ENCODE results near the gene PIP5K1C. TPM values are rescaled to one million over a fixed set of nuclear protein-coding genes. Genes with fewer than 3 reads are reported as not detected.

The PIP5K1C gene
- total RNA-seq, 3 donors from 2014 or later (not counting 1 experiment from before 2014, with no cell fraction given), result 35.0 to 49.2 (median 36.8) TPM

GRCh38 chr19:3669082-3669946 lies 31.0 kb downstream of the PIP5K1C start:
- H3K4me3 ChIP-seq (ENCODE audit: low read length), result no peak overlapping the region
- H3K36me3 ChIP-seq (ENCODE audit: control insufficient read depth, insufficient read depth, low read length), result peaks cover 3% of the 10 kb centered on the region
- no peak for DNase-seq
- WGBS (ENCODE audit: insufficient coverage), result 94% methylated on average over 39 of the region's 39 CpGs
- peaks cover 24 to 49% of the 10 kb centered on the region in 2 donors for H3K4me1 Mint-ChIP-seq
- H3K27ac Mint-ChIP-seq, result peak overlapping the region in 1 of 2 donors; percentile 93
- H3K36me3 Mint-ChIP-seq, result no peaks in the 10 kb centered on the region
- ATAC-seq, result no peak
- no peaks in the 10 kb centered on the region for H3K9me3 Mint-ChIP-seq
- no peak for TF ChIP-seq CTCF (IDR thresholded peaks at IDR 0.05)
- H3K27me3 Mint-ChIP-seq (ENCODE audit: low read depth in 2 of 2), result no peaks in the 10 kb centered on the region
- no peaks in the 10 kb centered on the region for H3K9me3 ChIP-seq (ENCODE audit: control insufficient read depth, insufficient read depth, low read length)
- peaks cover 40% of the 10 kb centered on the region for H3K4me1 ChIP-seq (ENCODE audit: control insufficient read depth, insufficient read depth, low read length)
- H3K27ac ChIP-seq (ENCODE audit: low read length), result no peak overlapping the region
- H3K27me3 ChIP-seq (ENCODE audit: control insufficient read depth, insufficient read depth, low read length), result no peaks in the 10 kb centered on the region
- peak overlapping the region; percentile 45 for H3K4me3 Mint-ChIP-seq
- intact Hi-C loops (cut with micrococcal nuclease), result loop anchor here (10.0 kb wide), 1 partner anchor 535 kb away; no protein-coding TSS in a partner anchor

DNA sequence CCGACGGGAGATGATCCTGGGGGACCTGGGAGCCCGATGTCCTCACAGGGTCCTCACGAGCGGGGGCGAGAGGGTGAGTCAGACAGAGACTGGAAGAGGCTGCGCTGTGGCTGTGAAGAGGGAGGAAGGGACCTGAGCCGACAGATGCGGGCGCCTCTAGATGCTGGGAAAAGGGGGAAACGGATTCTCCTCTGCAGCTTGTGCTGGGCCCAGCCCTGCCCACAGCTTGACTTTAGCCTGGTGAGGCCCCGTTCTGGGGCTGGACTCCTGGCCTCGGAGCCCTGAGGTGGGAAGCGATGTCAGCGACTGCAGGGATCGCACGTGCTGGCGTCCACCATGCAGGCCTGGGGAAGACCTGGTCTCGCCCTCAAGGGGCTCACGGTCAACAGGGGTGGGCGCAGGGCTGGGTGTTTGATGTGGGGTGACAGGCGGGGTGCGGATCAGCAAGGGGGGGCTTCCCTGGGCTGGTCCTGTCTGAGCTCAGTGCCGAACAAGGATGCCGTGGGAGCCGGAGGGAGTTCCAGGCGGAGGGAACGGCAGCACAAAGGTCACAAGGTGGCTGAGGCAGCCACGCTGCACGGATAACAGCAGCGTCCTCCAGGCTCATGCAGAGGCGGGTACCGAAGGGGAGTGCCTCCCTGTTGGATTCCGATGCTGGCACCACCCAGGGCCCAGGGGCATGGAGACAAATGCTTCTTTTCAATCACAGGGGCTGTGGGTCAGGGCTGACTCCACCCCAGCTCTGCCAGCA lies 31.8 kb downstream of the PIP5K1C start:
- no peak for DNase-seq
- H3K27ac ChIP-seq (ENCODE audit: low read length), result no peak overlapping the region
- Mint-ChIP-seq H3K27ac (peak overlapping the region in 1 of 2 donors; percentile 93), H3K36me3 (no peaks in the 10 kb centered on the region), H3K4me1 (peaks cover 24 to 49% of the 10 kb centered on the region in 2 donors), H3K27me3 (ENCODE audit: low read depth in 2 of 2) (no peaks in the 10 kb centered on the region), H3K9me3 (no peaks in the 10 kb centered on the region), H3K4me3 (no peak overlapping the region)
- no peak for TF ChIP-seq CTCF (IDR thresholded peaks at IDR 0.05)
- peaks cover 40% of the 10 kb centered on the region for H3K4me1 ChIP-seq (ENCODE audit: control insufficient read depth, insufficient read depth, low read length)
- no peak for ATAC-seq
- no peaks in the 10 kb centered on the region for H3K27me3 ChIP-seq (ENCODE audit: control insufficient read depth, insufficient read depth, low read length)
- no peak overlapping the region for H3K4me3 ChIP-seq (ENCODE audit: low read length)
- WGBS (ENCODE audit: insufficient coverage), result 93% methylated on average over 34 of the region's 34 CpGs
- H3K9me3 ChIP-seq (ENCODE audit: control insufficient read depth, insufficient read depth, low read length), result no peaks in the 10 kb centered on the region
- intact Hi-C loops (cut with micrococcal nuclease), result loop anchor here (10.0 kb wide), 1 partner anchor 536 kb away; no protein-coding TSS in a partner anchor
- peaks cover 5% of the 10 kb centered on the region for H3K36me3 ChIP-seq (ENCODE audit: control insufficient read depth, insufficient read depth, low read length)

DNA sequence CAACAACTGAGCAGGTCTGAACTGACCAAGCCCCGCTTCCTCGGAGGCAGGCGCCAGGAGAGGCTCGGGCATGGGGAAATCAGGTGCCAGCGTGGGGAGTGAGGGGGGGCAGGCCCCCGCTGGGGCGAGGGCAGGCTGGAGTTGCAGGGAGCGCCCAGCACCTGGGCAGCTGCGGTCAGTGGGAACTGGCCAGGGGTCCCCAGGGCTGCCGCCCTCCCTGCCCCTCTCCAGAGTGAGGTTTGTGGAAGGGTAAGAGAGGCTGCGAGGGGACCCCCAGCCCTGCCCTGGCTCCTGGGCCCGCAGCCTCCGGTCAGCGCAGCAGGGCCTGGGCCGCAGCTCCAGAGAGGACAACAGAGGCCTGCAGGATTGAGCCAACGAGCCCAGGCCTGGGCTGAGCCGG lies 32.5 kb downstream of the PIP5K1C start:
- no peak for TF ChIP-seq CTCF (IDR thresholded peaks at IDR 0.05)
- Mint-ChIP-seq H3K27ac (peak overlapping the region in 1 of 2 donors; percentile 72), H3K36me3 (no peaks in the 10 kb centered on the region), H3K9me3 (no peaks in the 10 kb centered on the region), H3K4me1 (peaks cover 24 to 44% of the 10 kb centered on the region in 2 donors), H3K27me3 (ENCODE audit: low read depth in 2 of 2) (no peaks in the 10 kb centered on the region), H3K4me3 (no peak overlapping the region)
- 92% methylated on average over 17 of the region's 17 CpGs for WGBS (ENCODE audit: insufficient coverage)
- no peak for ATAC-seq
- Histone ChIP-seq H3K27ac (ENCODE audit: low read length) (no peak overlapping the region), H3K9me3 (ENCODE audit: control insufficient read depth, insufficient read depth, low read length) (no peaks in the 10 kb centered on the region), H3K36me3 (ENCODE audit: control insufficient read depth, insufficient read depth, low read length) (peaks cover 5% of the 10 kb centered on the region), H3K4me1 (ENCODE audit: control insufficient read depth, insufficient read depth, low read length) (peaks cover 40% of the 10 kb centered on the region), H3K27me3 (ENCODE audit: control insufficient read depth, insufficient read depth, low read length) (no peaks in the 10 kb centered on the region), H3K4me3 (ENCODE audit: low read length) (no peak overlapping the region)
- DNase-seq, result no peak
- intact Hi-C loops (cut with micrococcal nuclease), result loop anchor here (10.0 kb wide), 1 partner anchor 537 kb away; no protein-coding TSS in a partner anchor
